Measurements from ENCODE around the gene TMEM91. TPM values are rescaled to one million over a fixed set of nuclear protein-coding genes. Genes with fewer than 3 reads are reported as not detected.

Gene TMEM91
- total and polyA plus RNA-seq, 7 donors = 0.46 to 47.1 (median 13.6) TPM

DNA sequence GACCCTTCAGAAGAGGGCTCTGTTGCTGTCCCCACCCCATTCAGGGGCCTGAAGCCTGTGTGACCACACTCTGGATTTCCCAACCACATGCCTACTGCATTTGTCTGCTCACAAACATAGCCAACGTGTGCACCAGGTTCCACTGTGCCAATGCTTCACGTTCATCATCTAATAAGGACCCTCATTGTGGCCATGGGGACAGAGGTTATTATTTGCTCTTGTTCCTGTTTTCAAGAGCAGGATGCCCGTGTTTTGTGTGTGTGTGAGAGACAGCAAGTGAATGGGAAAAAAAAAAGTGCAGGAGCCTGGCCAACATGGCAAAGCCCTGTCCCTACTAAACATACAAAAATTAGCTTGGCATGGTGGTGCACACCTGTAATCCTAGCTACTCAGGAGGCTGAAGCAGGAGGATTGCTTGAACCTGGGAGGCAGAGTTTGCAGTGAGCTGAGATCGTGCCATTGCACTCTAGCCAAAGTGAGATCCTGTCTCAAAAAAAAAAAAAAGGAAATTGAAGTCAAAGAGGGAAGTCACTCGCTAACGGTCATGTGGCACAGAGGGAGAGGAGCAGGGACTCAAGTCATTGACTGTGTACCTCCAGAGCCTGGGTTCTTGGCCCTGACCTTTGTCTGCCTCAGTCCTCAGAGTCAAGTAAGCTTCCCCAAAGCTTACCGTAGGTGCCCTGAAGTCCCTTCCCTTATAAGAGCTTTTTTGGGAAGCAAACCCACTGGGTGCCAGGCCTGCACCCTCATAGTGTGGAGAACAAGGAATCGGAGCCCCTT lies 44.0 kb downstream of the TMEM91 start:
- Histone ChIP-seq H3K27me3 (no peaks in the 10 kb centered on the region), H3K4me3 (no peak overlapping the region), H3K27ac (no peak overlapping the region), H3K4me1 (peaks cover 0 to 8% (median 2%) of the 10 kb centered on the region in 4 donors), H3K36me3 (peaks cover 34 to 95% (median 40%) of the 10 kb centered on the region in 4 donors), H3K9me3 (no peaks in the 10 kb centered on the region)
- DNase-seq = no peak
- intact Hi-C loops (cut with DNase I) = no loop called here
- whole genome bisulfite sequencing, 2 donors = 61 to 71% methylated on average over 8 of the region's 8 CpGs
- TF ChIP-seq POLR2AphosphoS5 (IDR thresholded peaks at IDR 0.05) = no peak
- no peak for TF ChIP-seq CTCF (IDR thresholded peaks at IDR 0.05)
- TF ChIP-seq POLR2A (IDR thresholded peaks at IDR 0.05) = no peak
- TF ChIP-seq EP300 (IDR thresholded peaks at IDR 0.05) = no peak

- H3K27ac ChIP-seq = no peak overlapping the region
- H3K4me3 ChIP-seq = no peak overlapping the region
- no peak for DNase-seq
- TF ChIP-seq EP300 (IDR thresholded peaks at IDR 0.05) (no peak), POLR2A (IDR thresholded peaks at IDR 0.05) (no peak), CTCF (IDR thresholded peaks at IDR 0.05) (no peak), POLR2AphosphoS5 (IDR thresholded peaks at IDR 0.05) (no peak)
- intact Hi-C loops (cut with DNase I) = no loop called here
- no peaks in the 10 kb centered on the region for H3K9me3 ChIP-seq
- H3K36me3 ChIP-seq = peaks cover 33 to 93% (median 40%) of the 10 kb centered on the region in 4 donors
- 13 to 70% methylated on average over 6 of the region's 6 CpGs for WGBS, 2 donors
- peaks cover 0 to 17% (median 11%) of the 10 kb centered on the region in 4 donors for H3K4me1 ChIP-seq
- no peaks in the 10 kb centered on the region for H3K27me3 ChIP-seq
These were observed 45.0 kb downstream of the TMEM91 start for GRCh38 chr19:41421314-41421713.

GRCh38 chr19:41421973-41422372 lies 45.6 kb downstream of the TMEM91 start:
- TF ChIP-seq CTCF (IDR thresholded peaks at IDR 0.05) (no peak), POLR2AphosphoS5 (IDR thresholded peaks at IDR 0.05) (no peak), POLR2A (IDR thresholded peaks at IDR 0.05) (no peak), EP300 (IDR thresholded peaks at IDR 0.05) (no peak)
- H3K9me3 ChIP-seq = no peaks in the 10 kb centered on the region
- H3K27me3 ChIP-seq = no peaks in the 10 kb centered on the region
- H3K4me3 ChIP-seq = no peak overlapping the region
- no peak overlapping the region for H3K27ac ChIP-seq
- peaks cover 0 to 24% (median 18%) of the 10 kb centered on the region in 4 donors for H3K4me1 ChIP-seq
- intact Hi-C loops (cut with DNase I) = no loop called here
- peaks cover 28 to 87% (median 38%) of the 10 kb centered on the region in 4 donors for H3K36me3 ChIP-seq
- WGBS, 2 donors = 96% methylated on average over 20 of the region's 20 CpGs
- DNase-seq = no peak

DNA sequence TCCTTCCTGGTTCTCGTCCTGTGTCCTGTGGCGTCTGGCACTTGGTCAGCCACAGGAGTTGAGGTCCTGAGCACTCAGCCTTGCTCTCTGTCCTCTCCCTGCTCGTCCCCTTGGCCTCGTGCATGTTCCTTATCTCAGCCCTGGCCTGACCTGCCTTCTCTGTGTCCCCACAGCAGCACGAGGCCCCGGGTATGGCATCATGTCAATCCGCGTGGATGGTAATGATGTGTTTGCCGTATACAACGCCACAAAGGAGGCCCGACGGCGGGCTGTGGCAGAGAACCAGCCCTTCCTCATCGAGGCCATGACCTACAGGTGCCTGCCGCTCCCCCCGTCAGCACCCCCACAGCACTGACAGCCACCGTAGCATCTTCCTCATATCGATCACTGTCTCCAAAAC lies 46.1 kb downstream of the TMEM91 start:
- Histone ChIP-seq H3K9me3 (no peaks in the 10 kb centered on the region), H3K27me3 (no peaks in the 10 kb centered on the region), H3K4me3 (no peak overlapping the region), H3K4me1 (peaks cover 0 to 26% (median 20%) of the 10 kb centered on the region in 4 donors), H3K27ac (no peak overlapping the region), H3K36me3 (peaks cover 28 to 82% (median 36%) of the 10 kb centered on the region in 4 donors)
- no peak for TF ChIP-seq EP300 (IDR thresholded peaks at IDR 0.05)
- TF ChIP-seq CTCF (IDR thresholded peaks at IDR 0.05) = no peak
- TF ChIP-seq POLR2A (IDR thresholded peaks at IDR 0.05) = no peak
- TF ChIP-seq POLR2AphosphoS5 (IDR thresholded peaks at IDR 0.05) = no peak
- DNase-seq = no peak
- WGBS, 2 donors = 88 to 89% methylated on average over 18 of the region's 18 CpGs
- intact Hi-C loops (cut with DNase I) = no loop called here

Data from sigmoid colon (tissue), 7 donors.